Ishikawa (cell line): ENCODE data around the gene NHLH1.

ENCODE experiments used
- CEBPB ChIP-seq: IDR thresholded peaks from 2 replicates; pipeline ENCODE4 v1.6.1; 2012
- CREB1 ChIP-seq: IDR thresholded peaks from 2 replicates; pipeline ENCODE4 v1.6.1; 2012; ENCODE audit warnings: low read depth
- EGR1 ChIP-seq: IDR thresholded peaks from 2 replicates; pipeline ENCODE4 v1.6.1; 2012
- EP300 ChIP-seq: IDR thresholded peaks from 2 replicates; pipeline ENCODE4 v1.6.1; 2012; ENCODE audit warnings: borderline replicate concordance
- FOXM1 ChIP-seq: IDR thresholded peaks from 2 replicates; pipeline ENCODE4 v1.6.1; 2012; ENCODE audit warnings: low read depth, borderline replicate concordance
- NFIC ChIP-seq: IDR thresholded peaks from 2 replicates; pipeline ENCODE4 v1.6.1; 2012
- RAD21 ChIP-seq: IDR thresholded peaks from 2 replicates; pipeline ENCODE4 v1.6.1; 2012; ENCODE audit warnings: low read depth
- TAF1 ChIP-seq: IDR thresholded peaks from 2 replicates; pipeline ENCODE4 v1.6.1; 2012; ENCODE audit warnings: low read depth, mild to moderate bottlenecking
- TCF12 ChIP-seq: IDR thresholded peaks from 2 replicates; pipeline ENCODE4 v1.6.1; 2012; ENCODE audit warnings: low read depth
- TEAD4 ChIP-seq: IDR thresholded peaks from 2 replicates; pipeline ENCODE4 v1.6.1; 2012
- YY1 ChIP-seq: IDR thresholded peaks from 2 replicates; pipeline ENCODE4 v1.6.1; 2012; ENCODE audit warnings: low read depth
- ZBTB7A ChIP-seq: IDR thresholded peaks from 2 replicates; pipeline ENCODE4 v1.6.1; 2012; ENCODE audit warnings: low read depth
- TF ChIP-seq, protein P1 (sequence below): IDR thresholded peaks from 2 replicates; pipeline ENCODE4 v1.6.1; 2012
- TF ChIP-seq, protein P2 (sequence below): IDR thresholded peaks from 2 replicates; pipeline ENCODE4 v1.6.1; 2012
- TF ChIP-seq, protein P3 (sequence below): IDR thresholded peaks from 2 replicates; pipeline ENCODE4 v1.6.1; 2012; ENCODE audit warnings: low read depth, mild to moderate bottlenecking

Gene NHLH1

DNA sequence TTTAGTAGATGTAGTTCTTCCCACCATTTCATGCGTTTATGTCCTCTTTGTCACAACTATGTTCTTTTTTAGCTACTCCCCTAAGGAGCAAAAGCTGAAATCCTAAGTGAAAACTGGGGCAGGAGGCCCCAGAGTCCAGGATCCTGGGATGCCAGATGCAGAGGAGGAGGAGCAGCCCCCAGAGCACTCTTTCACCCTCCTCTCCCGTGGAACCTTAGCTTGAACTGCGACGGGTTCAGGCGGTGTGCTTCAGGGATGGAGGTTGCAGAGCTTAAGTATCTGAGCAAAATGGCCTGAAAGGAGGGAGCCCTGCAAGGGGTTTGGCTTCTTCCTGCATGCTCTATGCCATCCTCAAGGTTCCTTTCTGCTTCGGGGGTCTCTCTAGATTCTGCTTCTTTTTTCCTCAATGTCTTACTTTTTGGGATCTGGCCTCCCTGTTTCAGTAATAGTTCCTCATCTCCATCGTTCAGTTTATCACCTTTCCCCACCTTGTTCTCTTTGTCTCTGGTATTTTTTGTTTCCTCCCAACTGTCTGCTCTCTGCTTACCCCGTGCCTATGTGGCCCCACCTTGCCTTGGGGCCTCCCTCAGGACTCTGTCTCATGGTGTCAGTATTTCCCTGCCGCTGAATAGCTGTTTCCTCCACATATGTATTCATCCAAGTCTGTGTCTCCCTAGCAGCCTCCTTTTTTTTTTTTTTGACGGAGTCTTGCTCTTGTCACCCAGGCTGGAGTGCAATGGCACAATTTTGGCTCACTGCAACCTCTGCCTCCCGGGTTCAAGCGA lies 2.7 kb upstream of the NHLH1 start:
- TF ChIP-seq YY1 (no peak), TEAD4 (no peak), NFIC (no peak), EP300 (no peak), ZBTB7A (no peak), CEBPB (no peak), RAD21 (no peak)
- TF ChIP-seq, protein P1, sequence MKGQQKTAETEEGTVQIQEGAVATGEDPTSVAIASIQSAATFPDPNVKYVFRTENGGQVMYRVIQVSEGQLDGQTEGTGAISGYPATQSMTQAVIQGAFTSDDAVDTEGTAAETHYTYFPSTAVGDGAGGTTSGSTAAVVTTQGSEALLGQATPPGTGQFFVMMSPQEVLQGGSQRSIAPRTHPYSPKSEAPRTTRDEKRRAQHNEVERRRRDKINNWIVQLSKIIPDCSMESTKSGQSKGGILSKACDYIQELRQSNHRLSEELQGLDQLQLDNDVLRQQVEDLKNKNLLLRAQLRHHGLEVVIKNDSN, result no peak
- TF ChIP-seq, protein P2, sequence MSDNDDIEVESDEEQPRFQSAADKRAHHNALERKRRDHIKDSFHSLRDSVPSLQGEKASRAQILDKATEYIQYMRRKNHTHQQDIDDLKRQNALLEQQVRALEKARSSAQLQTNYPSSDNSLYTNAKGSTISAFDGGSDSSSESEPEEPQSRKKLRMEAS, result no peak

DNA sequence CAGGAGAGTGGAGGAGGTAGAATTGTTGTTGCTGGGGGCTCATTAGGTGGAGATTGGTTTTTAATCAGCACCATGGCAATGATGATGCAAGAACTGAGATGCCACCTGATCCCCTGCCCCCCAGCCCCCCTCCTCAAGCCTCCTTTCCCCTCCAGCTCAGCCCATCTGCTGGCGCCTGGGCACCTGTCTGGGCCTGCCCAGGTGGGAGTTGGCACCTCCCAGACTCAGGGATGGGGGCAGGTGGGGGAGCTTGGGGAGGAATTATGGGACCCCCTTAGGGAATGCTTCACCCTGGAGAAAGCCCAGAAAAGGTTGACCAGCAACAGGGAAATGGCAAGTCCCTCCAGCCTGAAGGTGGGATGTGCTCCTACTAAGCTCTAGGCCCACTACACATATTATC lies 1.5 kb upstream of the NHLH1 start:
- TF ChIP-seq FOXM1, result no peak
- no peak for TF ChIP-seq CREB1
- no peak for TF ChIP-seq RAD21
- TF ChIP-seq EGR1, result no peak
- TF ChIP-seq, protein P1, result no peak
- no peak for TF ChIP-seq TEAD4
- no peak for TF ChIP-seq YY1
- TF ChIP-seq, protein P2, result no peak
- TF ChIP-seq TAF1, result no peak
- TF ChIP-seq TCF12, result no peak
- TF ChIP-seq EP300, result no peak
- TF ChIP-seq ZBTB7A, result no peak
- no peak for TF ChIP-seq CEBPB
- no peak for TF ChIP-seq NFIC
- TF ChIP-seq, protein P3, sequence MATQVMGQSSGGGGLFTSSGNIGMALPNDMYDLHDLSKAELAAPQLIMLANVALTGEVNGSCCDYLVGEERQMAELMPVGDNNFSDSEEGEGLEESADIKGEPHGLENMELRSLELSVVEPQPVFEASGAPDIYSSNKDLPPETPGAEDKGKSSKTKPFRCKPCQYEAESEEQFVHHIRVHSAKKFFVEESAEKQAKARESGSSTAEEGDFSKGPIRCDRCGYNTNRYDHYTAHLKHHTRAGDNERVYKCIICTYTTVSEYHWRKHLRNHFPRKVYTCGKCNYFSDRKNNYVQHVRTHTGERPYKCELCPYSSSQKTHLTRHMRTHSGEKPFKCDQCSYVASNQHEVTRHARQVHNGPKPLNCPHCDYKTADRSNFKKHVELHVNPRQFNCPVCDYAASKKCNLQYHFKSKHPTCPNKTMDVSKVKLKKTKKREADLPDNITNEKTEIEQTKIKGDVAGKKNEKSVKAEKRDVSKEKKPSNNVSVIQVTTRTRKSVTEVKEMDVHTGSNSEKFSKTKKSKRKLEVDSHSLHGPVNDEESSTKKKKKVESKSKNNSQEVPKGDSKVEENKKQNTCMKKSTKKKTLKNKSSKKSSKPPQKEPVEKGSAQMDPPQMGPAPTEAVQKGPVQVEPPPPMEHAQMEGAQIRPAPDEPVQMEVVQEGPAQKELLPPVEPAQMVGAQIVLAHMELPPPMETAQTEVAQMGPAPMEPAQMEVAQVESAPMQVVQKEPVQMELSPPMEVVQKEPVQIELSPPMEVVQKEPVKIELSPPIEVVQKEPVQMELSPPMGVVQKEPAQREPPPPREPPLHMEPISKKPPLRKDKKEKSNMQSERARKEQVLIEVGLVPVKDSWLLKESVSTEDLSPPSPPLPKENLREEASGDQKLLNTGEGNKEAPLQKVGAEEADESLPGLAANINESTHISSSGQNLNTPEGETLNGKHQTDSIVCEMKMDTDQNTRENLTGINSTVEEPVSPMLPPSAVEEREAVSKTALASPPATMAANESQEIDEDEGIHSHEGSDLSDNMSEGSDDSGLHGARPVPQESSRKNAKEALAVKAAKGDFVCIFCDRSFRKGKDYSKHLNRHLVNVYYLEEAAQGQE, result no peak

DNA sequence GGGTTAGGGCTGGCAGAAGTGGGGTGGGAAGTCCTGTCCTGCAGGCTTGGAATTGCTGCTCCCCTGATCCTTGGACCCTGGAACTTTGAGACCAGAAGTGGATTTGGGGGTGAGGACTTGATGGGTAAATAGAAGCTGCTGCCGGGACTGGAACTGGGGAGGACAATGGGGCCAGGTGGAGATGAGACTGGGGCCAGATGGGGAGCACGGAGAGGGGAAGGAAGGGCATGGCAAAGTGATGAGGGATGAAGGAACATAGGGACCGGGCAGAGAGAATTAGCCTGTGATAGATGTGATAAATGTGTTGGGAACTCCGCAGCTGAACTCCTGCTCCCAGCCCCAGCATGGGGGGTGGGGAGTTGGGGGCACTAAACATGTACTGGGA lies 637 bp downstream of the NHLH1 start:
- TF ChIP-seq, protein P1, result no peak
- no peak for TF ChIP-seq FOXM1
- TF ChIP-seq, protein P2, result no peak
- no peak for TF ChIP-seq EGR1
- TF ChIP-seq YY1, result no peak
- TF ChIP-seq CREB1, result no peak
- no peak for TF ChIP-seq RAD21
- no peak for TF ChIP-seq TCF12
- no peak for TF ChIP-seq TAF1
- TF ChIP-seq CEBPB, result no peak
- no peak for TF ChIP-seq TEAD4
- no peak for TF ChIP-seq NFIC
- TF ChIP-seq EP300, result no peak

DNA sequence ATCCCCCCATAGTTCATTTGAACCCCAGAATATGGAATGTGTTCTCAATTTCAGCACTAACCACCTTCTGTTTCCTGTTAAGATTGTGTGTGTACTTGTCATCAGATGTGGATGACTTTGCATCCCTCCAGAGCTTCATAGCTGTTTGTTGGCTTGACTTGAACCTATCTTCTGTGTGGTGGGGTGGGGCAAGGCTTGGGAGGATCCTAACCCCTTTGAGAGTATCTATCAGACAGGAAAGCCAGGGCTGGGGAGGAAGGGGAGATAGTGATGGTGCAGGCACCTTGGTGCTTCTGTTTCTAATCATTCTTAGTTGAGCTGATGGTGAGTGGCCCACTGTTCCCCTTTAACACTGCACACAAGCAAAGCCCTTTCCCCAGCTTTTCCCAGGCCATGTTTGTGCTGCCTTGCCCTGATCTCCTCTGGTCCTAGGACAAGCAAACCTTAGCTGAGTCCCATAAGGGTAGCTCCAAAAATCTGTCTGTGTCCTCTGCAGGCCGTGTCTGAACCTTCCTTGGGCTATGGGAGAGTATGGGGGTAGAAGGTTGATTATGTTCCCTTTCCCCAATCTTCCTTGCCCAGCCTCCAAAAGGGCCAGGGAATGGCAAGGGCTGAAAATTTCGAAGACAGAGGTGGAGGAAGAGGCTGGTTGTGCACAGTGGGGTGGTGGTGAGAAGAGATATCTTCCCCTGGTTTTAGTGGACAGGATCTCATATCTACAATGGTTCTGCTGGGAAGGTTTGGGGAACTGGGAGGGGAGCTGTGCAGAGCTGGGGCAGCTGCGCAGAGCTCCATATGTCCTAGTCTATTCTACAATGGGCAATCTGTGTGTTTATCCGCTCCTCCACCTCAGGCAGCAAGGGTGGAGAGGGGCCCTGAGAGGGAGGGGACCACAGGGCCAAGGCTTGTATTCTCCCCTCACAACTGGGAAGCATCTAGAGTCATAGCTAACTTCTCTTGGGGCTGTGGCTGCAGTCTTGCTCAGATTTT lies 1.4 kb downstream of the NHLH1 start:
- no peak for TF ChIP-seq YY1
- TF ChIP-seq CREB1, result no peak
- no peak for TF ChIP-seq NFIC
- TF ChIP-seq, protein P2, result no peak
- TF ChIP-seq FOXM1, result no peak
- no peak for TF ChIP-seq EGR1
- no peak for TF ChIP-seq TEAD4
- no peak for TF ChIP-seq TAF1
- TF ChIP-seq, protein P1, result no peak
- TF ChIP-seq EP300, result no peak
- no peak for TF ChIP-seq CEBPB
- TF ChIP-seq, protein P3, result no peak
- TF ChIP-seq TCF12, result no peak
- TF ChIP-seq RAD21, result no peak
- no peak for TF ChIP-seq ZBTB7A
